A549 (cell line): ENCODE data around the gene A4GALT. TPM values are rescaled to one million over a fixed set of nuclear protein-coding genes. Genes with fewer than 3 reads are reported as not detected.

ENCODE experiments used
- ATAC-seq, 2 experiments: fragments of 200-7000 bp in 1 of 2; fragments of >200 bp in 1 of 2; cut with Nextera tagmentation in 1 of 2; cut with Tn5 transposase in 1 of 2; 3 replicates each; pipeline versions ENCODE4 v1.8.0 to v1.9.1; 2018 to 2020; ENCODE audit warnings: mild to moderate bottlenecking in 1 of 2, moderate library complexity in 1 of 2
- CTCF ChIA-PET: fragments of 300-600 bp; sonication (Branson Sonifier 250); formaldehyde crosslinking; extraction: SDS; loops from one replicate; lab custom pipeline; 2021; ENCODE audit warnings: antibody characterized with exemption, inconsistent platforms; lab: Yijun Ruan, JAX
- POLR2A ChIA-PET: fragments of 350-600 bp; formaldehyde crosslinking; extraction: SDS; loops from one replicate; lab custom pipeline; 2021; ENCODE audit warnings: antibody characterized with exemption, inconsistent platforms; lab: Yijun Ruan, JAX
- DNase-seq, 2 experiments: peaks; one replicate each; pipeline versions ENCODE4 v3.0.0 to v3.0.0-alpha.2; 2011 to 2016; ENCODE audit warnings: low read depth in 1 of 2, low spot score in 1 of 2
- FAIRE-seq: peaks from 2 replicates; lab custom pipeline; 2011; peaks lifted over from hg19 to GRCh38; lab: Jason Lieb, UNC
- H3K27ac ChIP-seq, 2 experiments: fragments of >200 bp; sonication (Bioruptor Twin); formaldehyde crosslinking; 3 replicates each; pipeline ENCODE4 v1.5.1; 2016 to 2017
- H3K4me1 ChIP-seq: fragments of >200 bp; sonication (Bioruptor Twin); formaldehyde crosslinking; 3 replicates; pipeline ENCODE4 v1.6.1; 2016
- H3K4me2 ChIP-seq: fragments of >200 bp; sonication (Bioruptor Twin); formaldehyde crosslinking; 3 replicates; pipeline ENCODE4 v1.6.1; 2016
- H3K4me3 ChIP-seq: fragments of >200 bp; sonication (Bioruptor Twin); formaldehyde crosslinking; 3 replicates; pipeline ENCODE4 v1.5.1; 2016
- H3K9me3 ChIP-seq: fragments of >200 bp; sonication (Bioruptor Twin); formaldehyde crosslinking; 3 replicates; pipeline ENCODE4 v1.6.1; 2016
- BCL3 ChIP-seq: fragments of >200 bp; sonication (Bioruptor Twin); formaldehyde crosslinking; IDR thresholded peaks from 3 replicates; pipeline ENCODE4 v1.6.1; 2016
- CEBPB ChIP-seq, 2 experiments: fragments of >200 bp in 1 of 2; sonication (Bioruptor Twin) in 1 of 2; formaldehyde crosslinking in 1 of 2; IDR thresholded peaks; 2 replicates each; pipeline ENCODE4 v1.6.1; 2012 to 2016
- CTCF ChIP-seq: fragments of >200 bp; sonication (Bioruptor Twin); formaldehyde crosslinking; IDR thresholded peaks from 3 replicates; pipeline ENCODE4 v1.5.1; 2016
- ESRRA ChIP-seq: fragments of 150-350 bp; IDR thresholded peaks from 2 replicates; pipeline ENCODE4 v1.6.1; 2014; ENCODE audit warnings: mild to moderate bottlenecking, low read length, borderline replicate concordance
- GATA3 ChIP-seq: IDR thresholded peaks from 2 replicates; pipeline ENCODE4 v1.6.1; 2012; ENCODE audit warnings: borderline replicate concordance
- HDAC2 ChIP-seq: fragments of 200-600 bp; sonication (generic); IDR thresholded peaks from 2 replicates; pipeline ENCODE4 v1.6.1; 2016
- HES2 ChIP-seq: fragments of >200 bp; sonication (Bioruptor Twin); formaldehyde crosslinking; IDR thresholded peaks from 2 replicates; pipeline ENCODE4 v1.6.1; 2016
- NFE2L2 ChIP-seq: fragments of 150-350 bp; conservative IDR thresholded peaks from 2 replicates; pipeline ENCODE4 v1.6.1; 2014; ENCODE audit warnings: low read length
- RAD21 ChIP-seq, 2 experiments: fragments of >200 bp in 1 of 2; sonication (Bioruptor Twin) in 1 of 2; formaldehyde crosslinking in 1 of 2; IDR thresholded peaks in 1 of 2; conservative IDR thresholded peaks in 1 of 2; 2 replicates in 1 of 2; 3 replicates in 1 of 2; pipeline ENCODE4 v1.6.1; 2012 to 2018; ENCODE audit warnings: inconsistent platforms in 1 of 2
- RARB ChIP-seq: fragments of 250-450 bp; sonication (Bioruptor Pico); IDR thresholded peaks from 2 replicates; pipeline ENCODE4 v1.8.0; 2021; ENCODE audit warnings: mild to moderate bottlenecking, moderate library complexity
- RNF2 ChIP-seq: fragments of 200-600 bp; sonication (generic); IDR thresholded peaks from 2 replicates; pipeline ENCODE4 v1.6.1; 2016; ENCODE audit warnings: low read depth, mild to moderate bottlenecking, antibody characterized with exemption, moderate library complexity, borderline replicate concordance
- WGBS: methylation state at CpG from one replicate; pipeline ENCODE4 v1.1.6; 2017; ENCODE audit errors: missing lambda C conversion rate; 5-methylcytosine and 5-hydroxymethylcytosine counted together
- polyA plus RNA-seq, 4 experiments: library from polyadenylated mRNA; depleted of rRNA in 3 of 4; stranded (reverse); fragments of >200 nt; fragmentation: RNase III in 1 of 4; extraction: RNeasy Plus Mini Kit Qiagen cat#74134 plus additional on column Dnase treatment in 1 of 4; gene quantifications; 2 replicates in 3 of 4; 3 replicates in 1 of 4; pipeline ENCODE4 v1.2.3, GENCODE V29; 2011 to 2017
- TF ChIP-seq, protein P1 (sequence below): fragments of 250-450 bp; sonication (Bioruptor Pico); IDR thresholded peaks from 2 replicates; pipeline ENCODE4 v1.5.0; 2020; ENCODE audit warnings: low read depth, mild to moderate bottlenecking, moderate library complexity
- TF ChIP-seq, protein P2 (sequence below): IDR thresholded peaks from 2 replicates; pipeline ENCODE4 v1.6.1; 2012
- TF ChIP-seq, protein P3 (sequence below): fragments of 250-450 bp; sonication (Bioruptor Pico); IDR thresholded peaks from 2 replicates; pipeline ENCODE4 v1.5.0; 2021; ENCODE audit warnings: mild to moderate bottlenecking, moderate library complexity, borderline replicate concordance

The A4GALT gene
- polyA plus RNA-seq, 2 of the 4 experiments (the other 2 are of a cell fraction), result 5.1 to 7.8 TPM

GRCh38 chr22:42645341-42645937 lies 75.2 kb downstream of the A4GALT start (continued):
- TF ChIP-seq RAD21 (conservative IDR thresholded peaks at IDR 0.05 in 1 of 2, IDR thresholded peaks at IDR 0.05 in 1 of 2) (no peak), BCL3 (no peak)
- TF ChIP-seq, protein P1, sequence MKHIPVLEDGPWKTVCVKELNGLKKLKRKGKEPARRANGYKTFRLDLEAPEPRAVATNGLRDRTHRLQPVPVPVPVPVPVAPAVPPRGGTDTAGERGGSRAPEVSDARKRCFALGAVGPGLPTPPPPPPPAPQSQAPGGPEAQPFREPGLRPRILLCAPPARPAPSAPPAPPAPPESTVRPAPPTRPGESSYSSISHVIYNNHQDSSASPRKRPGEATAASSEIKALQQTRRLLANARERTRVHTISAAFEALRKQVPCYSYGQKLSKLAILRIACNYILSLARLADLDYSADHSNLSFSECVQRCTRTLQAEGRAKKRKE, result no peak
- TF ChIP-seq, all 56 proteins: peak for 0

DNA sequence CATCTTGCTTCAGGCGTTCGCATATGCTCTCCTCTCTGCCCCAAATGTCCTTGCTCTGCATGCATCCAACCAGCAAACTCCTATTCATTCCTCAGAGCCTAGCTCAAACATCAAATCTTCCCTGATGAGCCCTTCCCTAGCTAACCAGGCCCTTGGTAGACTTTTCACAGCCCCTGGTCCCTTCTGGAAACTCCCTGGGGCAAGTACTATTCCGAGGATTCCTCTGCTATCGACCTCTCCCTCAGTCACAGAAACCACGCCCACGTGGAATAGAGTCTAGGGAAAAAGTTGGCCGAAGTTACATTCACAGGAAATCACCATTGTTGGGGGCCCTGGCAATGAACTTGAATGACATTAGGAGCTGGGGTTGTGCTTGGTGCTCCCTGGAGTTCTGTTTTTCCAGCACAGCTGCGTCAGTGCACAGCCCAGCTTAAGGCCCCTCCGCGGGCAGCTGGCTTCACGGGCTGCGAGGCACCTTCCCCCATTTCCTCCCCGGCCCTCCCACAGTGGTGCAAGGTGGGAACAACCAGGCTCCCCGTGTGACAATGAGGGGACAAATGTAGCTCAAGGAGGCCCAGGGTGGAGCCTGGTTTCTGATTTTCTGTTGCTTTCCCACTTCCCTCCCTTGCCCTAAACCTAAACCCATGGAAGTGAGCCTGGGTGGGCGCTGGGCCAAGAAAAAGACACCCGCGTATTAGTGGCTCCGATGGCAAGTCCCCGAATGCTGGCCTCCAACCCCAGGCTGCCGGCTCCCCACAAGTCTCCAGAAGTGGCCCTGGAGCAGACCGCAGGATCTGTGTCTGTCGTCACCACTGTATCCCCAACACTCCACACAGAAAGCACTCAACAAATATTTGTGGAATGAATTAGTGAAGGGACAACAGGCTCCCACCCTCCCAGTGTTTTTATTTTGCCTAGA lies 76.0 kb downstream of the A4GALT start:
- no peak for DNase-seq
- TF ChIP-seq CEBPB (IDR thresholded peaks at IDR 0.05), result no peak
- no peak for TF ChIP-seq RARB
- no peak for TF ChIP-seq HES2
- no peak for TF ChIP-seq CTCF
- no peak for TF ChIP-seq RNF2
- TF ChIP-seq, protein P2, sequence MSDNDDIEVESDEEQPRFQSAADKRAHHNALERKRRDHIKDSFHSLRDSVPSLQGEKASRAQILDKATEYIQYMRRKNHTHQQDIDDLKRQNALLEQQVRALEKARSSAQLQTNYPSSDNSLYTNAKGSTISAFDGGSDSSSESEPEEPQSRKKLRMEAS, result no peak
- TF ChIP-seq HDAC2, result no peak
- TF ChIP-seq NFE2L2, result no peak
- no peak for TF ChIP-seq GATA3
- TF ChIP-seq, protein P3, sequence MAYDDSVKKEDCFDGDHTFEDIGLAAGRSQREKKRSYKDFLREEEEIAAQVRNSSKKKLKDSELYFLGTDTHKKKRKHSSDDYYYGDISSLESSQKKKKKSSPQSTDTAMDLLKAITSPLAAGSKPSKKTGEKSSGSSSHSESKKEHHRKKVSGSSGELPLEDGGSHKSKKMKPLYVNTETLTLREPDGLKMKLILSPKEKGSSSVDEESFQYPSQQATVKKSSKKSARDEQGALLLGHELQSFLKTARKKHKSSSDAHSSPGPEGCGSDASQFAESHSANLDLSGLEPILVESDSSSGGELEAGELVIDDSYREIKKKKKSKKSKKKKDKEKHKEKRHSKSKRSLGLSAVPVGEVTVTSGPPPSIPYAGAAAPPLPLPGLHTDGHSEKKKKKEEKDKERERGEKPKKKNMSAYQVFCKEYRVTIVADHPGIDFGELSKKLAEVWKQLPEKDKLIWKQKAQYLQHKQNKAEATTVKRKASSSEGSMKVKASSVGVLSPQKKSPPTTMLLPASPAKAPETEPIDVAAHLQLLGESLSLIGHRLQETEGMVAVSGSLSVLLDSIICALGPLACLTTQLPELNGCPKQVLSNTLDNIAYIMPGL, result no peak
- no peak for TF ChIP-seq ESRRA
- TF ChIP-seq, all 56 proteins: peak for 0
- H3K4me2 ChIP-seq, result no peak overlapping the region

More for the DNA sequence above, 76.0 kb downstream of the A4GALT start:
- POLR2A ChIA-PET, result no interaction called here
- WGBS, result 67% methylated on average over 22 of the region's 22 CpGs
- Histone ChIP-seq H3K27ac (no peak overlapping the region), H3K4me1 (peaks cover 28% of the 10 kb centered on the region), H3K4me3 (no peak overlapping the region), H3K9me3 (no peaks in the 10 kb centered on the region)
- CTCF ChIA-PET, result interaction anchor here (0.6 to 1.9 kb wide), 3 partner anchors 24 to 506 kb away, joined by 3 to 6 read pairs (median 3); no protein-coding TSS in a partner anchor
- FAIRE-seq, result no peak
- ATAC-seq, result no peak
